Activated naive CD4-positive, alpha-beta T cell treated with anti-CD3 and anti-CD28 coated beads for 36 hours (primary cell): ENCODE data around the gene CLEC4F. TPM values are rescaled to one million over a fixed set of nuclear protein-coding genes. Genes with fewer than 3 reads are reported as not detected.
A peak's percentile ranks its signal among the peaks of the same experiment; 100 is the strongest.

Experiments used
- CTCF ChIA-PET: fragments of 350-600 bp; sonication (Branson Sonifier 250); formaldehyde crosslinking; loops from one replicate; lab custom pipeline; 2021; ENCODE audit warnings: antibody characterized with exemption; lab: Charles Lee
- DNase-seq: peaks from one replicate; pipeline ENCODE4 v3.0.0-alpha.2; 2020
- H3K27ac Mint-ChIP-seq: one replicate; pipeline ENCODE4 v1.8.0; 2021; ENCODE audit warnings: mild to moderate bottlenecking, mixed read lengths
- H3K27me3 Mint-ChIP-seq: one replicate; pipeline ENCODE4 v1.8.0; 2021; ENCODE audit warnings: low read depth, mixed read lengths
- H3K36me3 Mint-ChIP-seq: one replicate; pipeline ENCODE4 v1.8.0; 2021; ENCODE audit warnings: low read depth, mixed read lengths
- H3K4me1 Mint-ChIP-seq: one replicate; pipeline ENCODE4 v1.8.0; 2021; ENCODE audit warnings: low read depth, mixed read lengths
- H3K4me3 Mint-ChIP-seq: one replicate; pipeline ENCODE4 v1.8.0; 2021; ENCODE audit warnings: mild to moderate bottlenecking, moderate library complexity, mixed read lengths
- H3K9me3 Mint-ChIP-seq: one replicate; pipeline ENCODE4 v1.8.0; 2021; ENCODE audit warnings: mixed read lengths
- intact Hi-C: fragments of 100-400 bp; cut with micrococcal nuclease; formaldehyde crosslinking; loops from one replicate; pipeline ENCODE4 v1.15.1; 2023
- total RNA-seq, 2 experiments: library from RNA; stranded (reverse); gene quantifications; one replicate each; pipeline ENCODE4 v1.2.3, GENCODE V29; 2021

CLEC4F gene
- total RNA-seq, 2 experiments from 2014 or later = not detected

DNA sequence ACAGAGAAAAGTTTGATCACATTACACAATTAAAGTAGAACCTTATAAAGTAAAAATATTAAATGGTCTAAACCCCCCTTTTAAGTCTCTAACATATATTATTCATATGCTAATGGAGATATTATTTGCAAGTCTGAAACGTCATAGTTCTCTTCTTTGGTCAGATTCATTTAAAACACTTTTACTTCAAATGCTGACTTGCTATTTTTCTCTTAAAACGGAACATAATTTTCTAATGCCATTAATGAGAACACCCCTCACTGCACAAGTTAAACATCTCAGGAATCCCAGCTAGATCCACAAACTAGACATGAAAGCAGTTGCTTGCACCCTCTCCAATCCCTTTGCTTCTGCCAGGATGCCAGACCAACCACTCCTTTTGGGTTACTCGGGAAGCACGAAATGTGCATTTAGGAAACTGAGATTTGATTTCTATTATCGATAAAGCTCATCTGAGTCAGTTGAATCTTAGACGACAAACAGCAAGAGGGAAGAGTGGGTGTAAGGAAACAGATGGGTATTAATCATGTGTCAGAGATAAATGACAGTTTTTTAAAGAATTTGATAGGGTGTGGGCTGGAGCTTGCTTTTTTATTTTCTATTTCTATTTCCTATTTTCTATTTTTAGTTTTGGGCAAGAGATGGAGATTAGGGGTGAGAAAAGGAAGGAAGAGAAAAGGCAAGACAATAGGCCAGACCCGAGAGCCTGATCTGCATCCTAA, 53.9 kb downstream of the CLEC4F start:
- intact Hi-C loops = loop anchor here (1.0 to 5.0 kb wide), 4 partner anchors 31 to 574 kb away; partner anchors contain the start of genes C2orf42 and FAM136A
- peak overlapping the region; percentile 79 for H3K4me3 Mint-ChIP-seq
- peaks cover 8% of the 10 kb centered on the region for H3K4me1 Mint-ChIP-seq
- peaks cover 10% of the 10 kb centered on the region for H3K27me3 Mint-ChIP-seq
- H3K9me3 Mint-ChIP-seq = no peaks in the 10 kb centered on the region
- no peak overlapping the region for H3K27ac Mint-ChIP-seq
- DNase-seq = no peak
- CTCF ChIA-PET = interaction anchor here (0.7 kb wide), 1 partner anchor 14 kb away, joined by 3 read pairs; no protein-coding TSS in a partner anchor
- H3K36me3 Mint-ChIP-seq = no peaks in the 10 kb centered on the region

GRCh38 chr2:70765507-70765906, 54.9 kb downstream of the CLEC4F start:
- Mint-ChIP-seq H3K9me3 (no peaks in the 10 kb centered on the region), H3K27me3 (peaks cover 10% of the 10 kb centered on the region), H3K4me3 (no peak overlapping the region), H3K36me3 (no peaks in the 10 kb centered on the region), H3K4me1 (peaks cover 8% of the 10 kb centered on the region), H3K27ac (no peak overlapping the region)
- no peak for DNase-seq
- CTCF ChIA-PET = no interaction called here
- intact Hi-C loops = loop anchor here (5.0 kb wide), 2 partner anchors 463 to 573 kb away; partner anchors contain the start of genes C2orf42 and FAM136A

- no peak for DNase-seq
- Mint-ChIP-seq H3K27ac (no peak overlapping the region), H3K36me3 (no peaks in the 10 kb centered on the region), H3K4me1 (no peaks in the 10 kb centered on the region), H3K9me3 (no peaks in the 10 kb centered on the region), H3K27me3 (peaks cover 2% of the 10 kb centered on the region), H3K4me3 (no peak overlapping the region)
- CTCF ChIA-PET = interaction anchor here (1.7 to 1.8 kb wide), 2 partner anchors 9 to 30 kb away, joined by 4 to 8 read pairs; partner anchors contain the start of gene ADD2
- intact Hi-C loops = no loop called here
Observed at GRCh38 chr2:70759446-70759845, 61.0 kb downstream of the CLEC4F start.

Other genes with a start within 250 kb of the CLEC4F start
- gene ADD2, start 52.4 kb downstream of the CLEC4F start, total RNA-seq = 10 to 100 TPM; 42.9 to 46.2 TPM
- not detected for gene FIGLA, start 30.0 kb downstream of the CLEC4F start, total RNA-seq
- gene CD207, start 15.2 kb upstream of the CLEC4F start, total RNA-seq = not detected
- gene VAX2, start 80.0 kb upstream of the CLEC4F start, total RNA-seq = not detected
- gene ATP6V1B1, start 115.3 kb upstream of the CLEC4F start, total RNA-seq = not detected
- under 1 TPM in 1 of 2 experiments, not detected in 1; 0.24 TPM for gene ANKRD53, start 158.0 kb upstream of the CLEC4F start, total RNA-seq
- 10 to 100 TPM; 17.8 to 18.7 TPM for gene TEX261, start 174.3 kb upstream of the CLEC4F start, total RNA-seq
- gene NAGK, start 248.0 kb upstream of the CLEC4F start, total RNA-seq = 10 to 100 TPM; 33.2 to 38.3 TPM